ENCODE results near the gene NOS1AP. TPM values are rescaled to one million over a fixed set of nuclear protein-coding genes. Genes with fewer than 3 reads are reported as not detected.

Gene NOS1AP
- total RNA-seq, 1 experiment from 2014 or later = 5.3 TPM

DNA sequence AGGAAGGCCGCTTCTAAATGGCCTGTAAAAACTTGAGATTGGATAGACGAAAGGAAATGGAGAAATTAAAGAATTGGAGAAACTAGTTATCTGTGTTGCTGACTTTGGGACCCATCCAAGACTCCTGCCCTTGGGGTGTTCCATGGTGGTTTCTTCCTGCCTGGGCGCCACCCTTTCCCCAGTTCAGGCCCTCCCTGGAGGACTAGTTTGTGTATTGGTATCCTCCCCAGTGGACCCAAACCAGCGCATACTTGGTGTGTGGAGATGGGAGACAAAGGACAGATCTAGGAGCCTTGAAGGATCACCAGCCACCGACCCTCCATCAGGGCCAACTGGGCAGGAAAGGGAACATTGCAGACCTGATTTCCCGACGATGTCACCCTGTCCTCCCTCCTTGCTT, 300.1 kb downstream of the NOS1AP start:
- ChIA-PET CTCF (no interaction called here), POLR2A (no interaction called here), RAD21 (ENCODE audit: low non-redundant PET in 1 of 2, low total read pairs in 2 of 2, uncharacterized antibody in 2 of 2, unreplicated experiment in 2 of 2) (no interaction called here)
- H3K36me3 ChIP-seq (ENCODE audit: control insufficient read depth in 1 of 2, insufficient read depth in 2 of 2, low read length in 2 of 2) = peaks cover 0 to 3% of the 10 kb centered on the region in 2 experiments; a peak in 1 of 4 replicates
- H3K9me3 ChIP-seq (ENCODE audit: control insufficient read depth in 1 of 2, insufficient read depth in 1 of 2, low read depth in 1 of 2, low read length in 2 of 2) = no peaks in the 10 kb centered on the region
- intact Hi-C loops (cut with micrococcal nuclease) = no loop called here
- H4K20me1 ChIP-seq (ENCODE audit: insufficient read depth) = no peaks in the 10 kb centered on the region
- no peak overlapping the region for H3K4me3 ChIP-seq (replicated peaks in 1 of 2; ENCODE audit: low read depth in 1 of 2, low read length in 2 of 2)
- no peaks in the 10 kb centered on the region for H3K9me2 ChIP-seq (ENCODE audit: insufficient read depth)
- no TSS peak for BruUV-seq (replicated peaks)
- no peak for ATAC-seq
- no peak for TF ChIP-seq JUND (IDR thresholded peaks at IDR 0.05)
- TF ChIP-seq, protein P1, sequence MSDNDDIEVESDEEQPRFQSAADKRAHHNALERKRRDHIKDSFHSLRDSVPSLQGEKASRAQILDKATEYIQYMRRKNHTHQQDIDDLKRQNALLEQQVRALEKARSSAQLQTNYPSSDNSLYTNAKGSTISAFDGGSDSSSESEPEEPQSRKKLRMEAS (IDR thresholded peaks at IDR 0.05) = no peak
- TF ChIP-seq ZNF274 (IDR thresholded peaks at IDR 0.05; ENCODE audit: low read depth, low read length) = no peak
- no peak for TF ChIP-seq POLR2A (IDR thresholded peaks at IDR 0.05; ENCODE audit: borderline replicate concordance, extremely low read depth, insufficient read depth, insufficient read length)
- no peaks in the 10 kb centered on the region for H3K79me2 ChIP-seq (ENCODE audit: insufficient read depth, low read length)
- no peak overlapping the region for H3K4me2 ChIP-seq (ENCODE audit: low read length)
- H2AFZ ChIP-seq (ENCODE audit: low read depth, low read length, poor library complexity, severe bottlenecking) = no peak overlapping the region
- H3K27me3 ChIP-seq (ENCODE audit: insufficient read depth, low read length) = no peaks in the 10 kb centered on the region
- no peak overlapping the region for H3K27ac ChIP-seq (ENCODE audit: low read depth, low read length)
- no peak for DNase-seq (ENCODE audit: low read depth, low spot score)
- H3K9ac ChIP-seq (ENCODE audit: low read length) = no peak overlapping the region
- H3K4me1 ChIP-seq (ENCODE audit: control insufficient read depth in 1 of 2, insufficient read depth in 2 of 2, low read length in 2 of 2) = peaks cover 13 to 32% of the 10 kb centered on the region in 2 experiments

DNA sequence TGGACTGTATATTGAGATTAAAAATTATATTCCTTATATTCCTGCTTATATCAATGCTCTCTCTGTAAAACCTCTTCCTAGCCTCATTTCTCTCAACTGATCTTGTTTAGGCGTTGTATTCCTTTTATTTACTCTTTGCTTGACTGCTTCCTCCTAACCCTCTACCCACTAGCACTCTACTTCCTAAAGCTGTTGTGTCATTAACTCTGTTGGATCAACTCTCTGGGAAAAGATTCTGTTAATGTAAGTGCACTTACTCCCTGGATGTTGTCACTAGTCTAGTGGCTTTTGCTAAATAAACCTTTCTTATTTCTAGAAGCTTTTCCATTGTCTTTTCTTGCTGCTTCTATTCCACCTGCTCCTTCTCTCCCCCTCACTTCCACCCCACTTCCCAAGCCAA, 300.7 kb downstream of the NOS1AP start:
- peaks cover 0 to 3% of the 10 kb centered on the region in 2 experiments; a peak in 1 of 4 replicates for H3K36me3 ChIP-seq (ENCODE audit: control insufficient read depth in 1 of 2, insufficient read depth in 2 of 2, low read length in 2 of 2)
- H3K27ac ChIP-seq (ENCODE audit: low read depth, low read length) = no peak overlapping the region
- no peak overlapping the region for H3K4me2 ChIP-seq (ENCODE audit: low read length)
- H3K9me3 ChIP-seq (ENCODE audit: control insufficient read depth in 1 of 2, insufficient read depth in 1 of 2, low read depth in 1 of 2, low read length in 2 of 2) = no peaks in the 10 kb centered on the region
- DNase-seq (ENCODE audit: low read depth, low spot score) (no peak), ATAC-seq (no peak)
- peaks cover 13 to 34% of the 10 kb centered on the region in 2 experiments for H3K4me1 ChIP-seq (ENCODE audit: control insufficient read depth in 1 of 2, insufficient read depth in 2 of 2, low read length in 2 of 2)
- no peak overlapping the region for H3K9ac ChIP-seq (ENCODE audit: low read length)
- no peak overlapping the region for H2AFZ ChIP-seq (ENCODE audit: low read depth, low read length, poor library complexity, severe bottlenecking)
- H4K20me1 ChIP-seq (ENCODE audit: insufficient read depth) = no peaks in the 10 kb centered on the region
- no peak overlapping the region for H3K4me3 ChIP-seq (replicated peaks in 1 of 2; ENCODE audit: low read depth in 1 of 2, low read length in 2 of 2)
- H3K9me2 ChIP-seq (ENCODE audit: insufficient read depth) = no peaks in the 10 kb centered on the region
- no peaks in the 10 kb centered on the region for H3K79me2 ChIP-seq (ENCODE audit: insufficient read depth, low read length)
- no TSS peak for BruUV-seq (replicated peaks)
- POLR2A ChIA-PET = no interaction called here
- CTCF ChIA-PET = no interaction called here
- TF ChIP-seq POLR2A (IDR thresholded peaks at IDR 0.05; ENCODE audit: borderline replicate concordance, extremely low read depth, insufficient read depth, insufficient read length) (no peak), ZFX (IDR thresholded peaks at IDR 0.05) (no peak), JUND (IDR thresholded peaks at IDR 0.05) (no peak), EGR1 (IDR thresholded peaks at IDR 0.05; ENCODE audit: low read depth) (no peak), EZH2 (IDR thresholded peaks at IDR 0.05) (no peak), SIN3A (IDR thresholded peaks at IDR 0.05; ENCODE audit: low read depth) (no peak), ZNF274 (IDR thresholded peaks at IDR 0.05; ENCODE audit: low read depth, low read length) (no peak), RAD21 (IDR thresholded peaks at IDR 0.05; ENCODE audit: low read depth) (no peak), TCF7L2 (IDR thresholded peaks at IDR 0.05; ENCODE audit: borderline replicate concordance, extremely low read depth, insufficient read depth, insufficient read length) (no peak), YY1 (IDR thresholded peaks at IDR 0.05; ENCODE audit: extremely low read depth, insufficient replicate concordance, low read depth, low read length) (no peak)
- TF ChIP-seq, protein P2, sequence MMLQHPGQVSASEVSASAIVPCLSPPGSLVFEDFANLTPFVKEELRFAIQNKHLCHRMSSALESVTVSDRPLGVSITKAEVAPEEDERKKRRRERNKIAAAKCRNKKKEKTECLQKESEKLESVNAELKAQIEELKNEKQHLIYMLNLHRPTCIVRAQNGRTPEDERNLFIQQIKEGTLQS (IDR thresholded peaks at IDR 0.05) = no peak
- RAD21 ChIA-PET (ENCODE audit: low non-redundant PET in 1 of 2, low total read pairs in 2 of 2, uncharacterized antibody in 2 of 2, unreplicated experiment in 2 of 2) = no interaction called here
- no peaks in the 10 kb centered on the region for H3K27me3 ChIP-seq (ENCODE audit: insufficient read depth, low read length)
- intact Hi-C loops (cut with micrococcal nuclease) = no loop called here
